B cell (primary cell): ENCODE results near the gene ANKRD44.

Experiments used
- CTCF ChIP-seq: fragments of 200-600 bp; IDR thresholded peaks from one replicate; pipeline ENCODE4 v1.8.0; 2022; ENCODE audit warnings: antibody characterized with exemption, mild to moderate bottlenecking
- EZH2 ChIP-seq: IDR thresholded peaks from 2 replicates; pipeline ENCODE4 v1.6.1; 2012; ENCODE audit warnings: borderline replicate concordance, low read depth, mild to moderate bottlenecking, moderate library complexity, low read length; ENCODE audit not compliant: insufficient read depth, poor library complexity, severe bottlenecking

GRCh38 chr2:197251576-197251975, 59.0 kb downstream of the ANKRD44 start:
- TF ChIP-seq CTCF (no peak), EZH2 (no peak)
